HG03103 (cell line): ENCODE results near the gene RBM38.

Experiments used
- ATAC-seq: cut with Tn5 transposase; IDR thresholded peaks from one replicate; pipeline ENCODE4 v1.9.1; 2021; ENCODE audit warnings: low read depth; ENCODE audit not compliant: unreplicated experiment

Gene RBM38

GRCh38 chr20:57389695-57390603 is 1.2 kb upstream of the RBM38 start:
- no peak for ATAC-seq

GRCh38 chr20:57391439-57392301 is 474 bp downstream of the RBM38 start:
- ATAC-seq: no peak

- no peak for ATAC-seq
Measured at GRCh38 chr20:57392512-57393271, 1.5 kb downstream of the RBM38 start.

GRCh38 chr20:57393321-57394120 is 2.3 kb downstream of the RBM38 start:
- ATAC-seq: no peak

GRCh38 chr20:57394121-57395082 is 3.2 kb downstream of the RBM38 start:
- ATAC-seq: no peak

- ATAC-seq: no peak
Measured at GRCh38 chr20:57395111-57395966, 4.1 kb downstream of the RBM38 start.

- ATAC-seq: no peak
Measured at GRCh38 chr20:57396212-57396983, 5.2 kb downstream of the RBM38 start.

GRCh38 chr20:57396984-57397692 is 5.9 kb downstream of the RBM38 start:
- no peak for ATAC-seq

GRCh38 chr20:57397693-57398108 is 6.5 kb downstream of the RBM38 start:
- peak; percentile 4 for ATAC-seq

- peak; percentile 46 for ATAC-seq
Measured at GRCh38 chr20:57398231-57398821, 7.1 kb downstream of the RBM38 start.

- no peak for ATAC-seq
Measured at GRCh38 chr20:57398901-57399535, 7.8 kb downstream of the RBM38 start.

GRCh38 chr20:57399587-57400155 is 8.5 kb downstream of the RBM38 start:
- no peak for ATAC-seq

GRCh38 chr20:57400231-57400701 is 9.1 kb downstream of the RBM38 start:
- ATAC-seq: no peak

- ATAC-seq: no peak
Measured at GRCh38 chr20:57400821-57401564, 9.8 kb downstream of the RBM38 start.

- ATAC-seq: no peak
Measured at GRCh38 chr20:57401565-57401918, 10.3 kb downstream of the RBM38 start.
